A673 (cell line): ENCODE data around the gene SENP5. TPM values are rescaled to one million over a fixed set of nuclear protein-coding genes. Genes with fewer than 3 reads are reported as not detected.

Experiments used
- BruUV-seq: library from RNA; stranded (reverse); fragments of 400-500 nt; replicated peaks from 2 replicates; lab custom pipeline; 2021; lab: Mats Ljungman, UMichigan
- CTCF ChIA-PET: fragments of 300-600 bp; sonication (Branson Sonifier 250); formaldehyde crosslinking; loops from one replicate; lab custom pipeline; 2022; ENCODE audit warnings: antibody characterized with exemption; lab: Charles Lee
- POLR2A ChIA-PET: fragments of 300-600 bp; sonication (Branson Sonifier 250); formaldehyde crosslinking; loops from one replicate; lab custom pipeline; 2022; ENCODE audit warnings: antibody characterized with exemption; ENCODE audit not compliant: low non-redundant PET; lab: Charles Lee
- DNase-seq: peaks from one replicate; pipeline ENCODE4 v3.0.0-alpha.2; 2015; ENCODE audit warnings: low spot score
- H3K27ac ChIP-seq: fragments of 200-600 bp; sonication (generic); 2 replicates; pipeline ENCODE4 v1.5.1; 2016; ENCODE audit warnings: mixed run types, low read depth, mild to moderate bottlenecking, mixed read lengths, antibody characterized with exemption, low read length; ENCODE audit not compliant: poor library complexity, severe bottlenecking
- H3K27me3 ChIP-seq: fragments of 200-600 bp; sonication (generic); replicated peaks from 2 replicates; pipeline ENCODE4 v1.6.1; 2017; ENCODE audit warnings: mixed run types, low read depth, mild to moderate bottlenecking, mixed read lengths, antibody characterized with exemption, low read length; ENCODE audit not compliant: insufficient read depth, poor library complexity
- H3K36me3 ChIP-seq: fragments of 200-600 bp; sonication (generic); 2 replicates; pipeline ENCODE4 v1.6.1; 2016; ENCODE audit warnings: mixed run types, mild to moderate bottlenecking, mixed read lengths, antibody characterized with exemption, low read length; ENCODE audit not compliant: insufficient read depth, poor library complexity, severe bottlenecking
- H3K4me1 ChIP-seq: fragments of 200-600 bp; sonication (generic); 2 replicates; pipeline ENCODE4 v1.6.1; 2017; ENCODE audit warnings: mixed run types, mild to moderate bottlenecking, mixed read lengths, antibody characterized with exemption, low read length; ENCODE audit not compliant: insufficient read depth, poor library complexity, severe bottlenecking
- H3K4me3 ChIP-seq: fragments of 200-600 bp; sonication (generic); 2 replicates; pipeline ENCODE4 v1.5.1; 2016; ENCODE audit warnings: low read depth, mixed run types, mild to moderate bottlenecking, mixed read lengths, low read length; ENCODE audit not compliant: poor library complexity, severe bottlenecking
- H3K9me3 ChIP-seq: fragments of 200-600 bp; sonication (generic); 2 replicates; pipeline ENCODE4 v1.6.1; 2016; ENCODE audit warnings: mixed run types, low read depth, mild to moderate bottlenecking, mixed read lengths, antibody characterized with exemption, low read length; ENCODE audit not compliant: poor library complexity, severe bottlenecking
- CTCF ChIP-seq: fragments of 300-800, 200-600 bp; sonication (generic); conservative IDR thresholded peaks from 2 replicates; pipeline ENCODE4 v1.5.1; 2017; ENCODE audit warnings: low read depth, mild to moderate bottlenecking, antibody characterized with exemption, low read length, moderate library complexity, mixed read lengths
- EZH2 ChIP-seq: fragments of 200-600 bp; sonication (generic); IDR thresholded peaks from 2 replicates; pipeline ENCODE4 v1.6.1; 2017; ENCODE audit warnings: borderline replicate concordance, low read depth, mild to moderate bottlenecking, mixed read lengths, antibody characterized with exemption, low read length; ENCODE audit not compliant: poor library complexity, severe bottlenecking
- intact Hi-C: fragments of 100-400 bp; cut with micrococcal nuclease; formaldehyde crosslinking; loops from one replicate; pipeline ENCODE4 v1.10.0; 2022; ENCODE audit not compliant: unreplicated experiment
- total RNA-seq: library from RNA; stranded (reverse); gene quantifications from 2 replicates; pipeline ENCODE4 v1.2.3, GENCODE V29; 2021

SENP5 gene
- total RNA-seq, 1 experiment from 2014 or later = 42.2 TPM

- DNase-seq = no peak
- TF ChIP-seq EZH2 = no peak
- CTCF ChIA-PET = no interaction called here
- POLR2A ChIA-PET = no interaction called here
- Histone ChIP-seq H3K4me1 (peaks cover 6% of the 10 kb centered on the region), H3K36me3 (peaks cover 60% of the 10 kb centered on the region), H3K27ac (peak overlapping the region; percentile 39), H3K27me3 (no peaks in the 10 kb centered on the region), H3K4me3 (no peak overlapping the region), H3K9me3 (no peaks in the 10 kb centered on the region)
- BruUV-seq = no TSS peak
- intact Hi-C loops = no loop called here
Measured at GRCh38 chr3:196938124-196938523, 70.4 kb downstream of the SENP5 start.

GRCh38 chr3:196938576-196938975 lies 70.9 kb downstream of the SENP5 start:
- BruUV-seq = no TSS peak
- intact Hi-C loops = no loop called here
- CTCF ChIA-PET = no interaction called here

GRCh38 chr3:196941729-196942225 lies 74.1 kb downstream of the SENP5 start:
- POLR2A ChIA-PET = no interaction called here
- BruUV-seq = TSS peak; percentile 70

More at GRCh38 chr3:196938576-196938975, 70.9 kb downstream of the SENP5 start:
- H3K4me1 ChIP-seq = peaks cover 9% of the 10 kb centered on the region
- H3K27me3 ChIP-seq = no peaks in the 10 kb centered on the region
- peaks cover 57% of the 10 kb centered on the region for H3K36me3 ChIP-seq
- DNase-seq = no peak
- H3K27ac ChIP-seq = no peak overlapping the region
- TF ChIP-seq CTCF (no peak), EZH2 (no peak)
- no peak overlapping the region for H3K4me3 ChIP-seq
- POLR2A ChIA-PET = no interaction called here
- no peaks in the 10 kb centered on the region for H3K9me3 ChIP-seq

More at GRCh38 chr3:196941729-196942225, 74.1 kb downstream of the SENP5 start:
- intact Hi-C loops = loop anchor here (10.0 kb wide), 2 partner anchors 227 to 337 kb away; partner anchors contain the start of genes CEP19 and PIGX
- Histone ChIP-seq H3K4me3 (peak overlapping the region; percentile 95), H3K36me3 (peaks cover 28% of the 10 kb centered on the region), H3K27ac (peak overlapping the region; percentile 97), H3K27me3 (no peaks in the 10 kb centered on the region), H3K4me1 (peaks cover 12% of the 10 kb centered on the region), H3K9me3 (no peaks in the 10 kb centered on the region)
- CTCF ChIA-PET = interaction anchor here (0.6 to 1.3 kb wide), 2 partner anchors 74 to 233 kb away, joined by 3 to 8 read pairs; partner anchors contain the start of gene SENP5
- peak; percentile 64 for DNase-seq
- no peak for TF ChIP-seq EZH2
- no peak for TF ChIP-seq CTCF
